ENCODE data around the gene SLC16A5.
"Not testable (repeated sequence)": the region's sequence is repeated elsewhere in the genome, so short reads cannot be mapped to it uniquely, and the experiment has no call there.

SLC16A5 gene

GRCh38 chr17:75135452-75135851 is 47.7 kb downstream of the SLC16A5 start:
- Histone ChIP-seq H3K27ac (no peak overlapping the region), H3K27me3 (ENCODE audit: insufficient read depth, low read depth, severe bottlenecking) (no peaks in the 10 kb centered on the region), H3K36me3 (peaks cover 59% of the 10 kb centered on the region), H3K4me3 (ENCODE audit: low read depth, low read length) (no peak overlapping the region), H3K9me3 (ENCODE audit: severe bottlenecking) (no peaks in the 10 kb centered on the region)
- TF ChIP-seq CTCF (IDR thresholded peaks at IDR 0.05; ENCODE audit: low read depth, low read length), result no peak
- DNase-seq, result no peak

- H3K27me3 ChIP-seq (ENCODE audit: insufficient read depth, low read depth, severe bottlenecking), result no peaks in the 10 kb centered on the region
- DNase-seq, result no peak
- H3K27ac ChIP-seq, result no peak overlapping the region
- no peak overlapping the region for H3K4me3 ChIP-seq (ENCODE audit: low read depth, low read length)
- TF ChIP-seq CTCF (IDR thresholded peaks at IDR 0.05; ENCODE audit: low read depth, low read length), result no peak
- peaks cover 64% of the 10 kb centered on the region for H3K36me3 ChIP-seq
- H3K9me3 ChIP-seq (ENCODE audit: severe bottlenecking), result no peaks in the 10 kb centered on the region
Measured at GRCh38 chr17:75135946-75136345, 48.2 kb downstream of the SLC16A5 start.

GRCh38 chr17:75137762-75138161 is 50.0 kb downstream of the SLC16A5 start:
- not testable (repeated sequence) for H3K27ac ChIP-seq; H3K27me3 ChIP-seq (ENCODE audit: insufficient read depth, low read depth, severe bottlenecking); DNase-seq; H3K9me3 ChIP-seq (ENCODE audit: severe bottlenecking); H3K4me3 ChIP-seq (ENCODE audit: low read depth, low read length)
- peaks cover 79% of the 10 kb centered on the region for H3K36me3 ChIP-seq

- Histone ChIP-seq H3K27me3 (ENCODE audit: insufficient read depth, low read depth, severe bottlenecking) (no peaks in the 10 kb centered on the region), H3K36me3 (peaks cover 87% of the 10 kb centered on the region), H3K9me3 (ENCODE audit: severe bottlenecking) (no peaks in the 10 kb centered on the region), H3K4me3 (ENCODE audit: low read depth, low read length) (no peak overlapping the region), H3K27ac (no peak overlapping the region)
- TF ChIP-seq CTCF (IDR thresholded peaks at IDR 0.05; ENCODE audit: low read depth, low read length), result no peak
- no peak for DNase-seq
Measured at GRCh38 chr17:75138519-75138918, 50.8 kb downstream of the SLC16A5 start.

GRCh38 chr17:75142236-75142971 is 54.6 kb downstream of the SLC16A5 start:
- Histone ChIP-seq H3K27ac (0 out of 2 replicates have a peak overlapping the region, but pooled peaks have one; percentile 9), H3K9me3 (ENCODE audit: severe bottlenecking) (no peaks in the 10 kb centered on the region), H3K27me3 (ENCODE audit: insufficient read depth, low read depth, severe bottlenecking) (no peaks in the 10 kb centered on the region), H3K36me3 (peaks cover 95% of the 10 kb centered on the region), H3K4me3 (ENCODE audit: low read depth, low read length) (no peak overlapping the region)
- 0 out of 2 replicates have a peak, but pooled peaks have one; percentile 2 for TF ChIP-seq CTCF (IDR thresholded peaks at IDR 0.05; ENCODE audit: low read depth, low read length)
- DNase-seq, result peak; percentile 47

- DNase-seq, result no peak
- Histone ChIP-seq H3K4me3 (ENCODE audit: low read depth, low read length) (no peak overlapping the region), H3K27me3 (ENCODE audit: insufficient read depth, low read depth, severe bottlenecking) (no peaks in the 10 kb centered on the region), H3K36me3 (peaks cover 95% of the 10 kb centered on the region), H3K9me3 (ENCODE audit: severe bottlenecking) (no peaks in the 10 kb centered on the region), H3K27ac (no peak overlapping the region)
- no peak for TF ChIP-seq CTCF (IDR thresholded peaks at IDR 0.05; ENCODE audit: low read depth, low read length)
Measured at GRCh38 chr17:75144816-75145512, 57.2 kb downstream of the SLC16A5 start.
